H1 (cell line): ENCODE data around the gene ZNF385C. TPM values are rescaled to one million over a fixed set of nuclear protein-coding genes. Genes with fewer than 3 reads are reported as not detected.

Experiments used
- CTCF ChIA-PET: fragments of 300-600 bp; sonication (Branson Sonifier 250); formaldehyde crosslinking; loops from one replicate; lab custom pipeline; 2021; ENCODE audit not compliant: partially characterized antibody; lab: Charles Lee
- POLR2A ChIA-PET: fragments of 300-600 bp; sonication (Branson Sonifier 250); formaldehyde crosslinking; loops from one replicate; lab custom pipeline; 2021; ENCODE audit warnings: inconsistent platforms; ENCODE audit not compliant: partially characterized antibody; lab: Charles Lee
- DNase-seq, 2 experiments: peaks; one replicate each; pipeline versions ENCODE4 v3.0.0 to v3.0.0-alpha.2; 2010 to 2022; ENCODE audit warnings: low spot score in 2 of 2, low read depth in 1 of 2, mixed read lengths in 1 of 2
- FAIRE-seq: peaks from 2 replicates; lab custom pipeline; 2011; peaks lifted over from hg19 to GRCh38; lab: Jason Lieb, UNC
- H2AFZ ChIP-seq: 2 replicates; pipeline ENCODE4 v1.8.1; 2012; ENCODE audit warnings: low read length, inconsistent platforms
- H2AK5ac ChIP-seq: 2 replicates; pipeline ENCODE4 v1.6.1; 2013; ENCODE audit warnings: low read depth, low read length
- H2BK120ac ChIP-seq: replicated peaks from 2 replicates; pipeline ENCODE3; 2013; ENCODE audit warnings: low read depth, low read length, inconsistent platforms
- H2BK12ac ChIP-seq: 2 replicates; pipeline ENCODE4 v1.6.1; 2013; ENCODE audit warnings: low read depth, low read length
- H2BK15ac ChIP-seq: 2 replicates; pipeline ENCODE4 v1.6.1; 2013; ENCODE audit warnings: low read length
- H2BK20ac ChIP-seq: 2 replicates; pipeline ENCODE4 v1.6.1; 2013; ENCODE audit warnings: low read length
- H2BK5ac ChIP-seq: 2 replicates; pipeline ENCODE4 v1.6.1; 2013; ENCODE audit warnings: low read depth, low read length
- H3K14ac ChIP-seq: 2 replicates; pipeline ENCODE4 v1.6.1; 2013; ENCODE audit warnings: inconsistent platforms; ENCODE audit not compliant: insufficient read length
- H3K18ac ChIP-seq: 2 replicates; pipeline ENCODE4 v1.6.1; 2013; ENCODE audit warnings: low read length; ENCODE audit errors: extremely low read depth
- H3K23ac ChIP-seq: 2 replicates; pipeline ENCODE4 v1.6.1; 2013; ENCODE audit warnings: inconsistent platforms; ENCODE audit not compliant: insufficient read length
- H3K23me2 ChIP-seq: 2 replicates; pipeline ENCODE4 v1.6.1; 2013; ENCODE audit warnings: low read depth, low read length
- H3K27ac ChIP-seq: 2 replicates; pipeline ENCODE4 v1.6.1; 2011; ENCODE audit warnings: low read depth, low read length, inconsistent platforms
- H3K27me3 ChIP-seq, 4 experiments: replicated peaks in 1 of 4; 1 replicate in 1 of 4; 2 replicates in 3 of 4; pipeline versions ENCODE4 v1.6.1 to v1.8.1; 2011 to 2013; ENCODE audit warnings: low read length in 3 of 4, mild to moderate bottlenecking in 3 of 4, inconsistent platforms in 2 of 4, mixed read lengths in 2 of 4, moderate library complexity in 1 of 4; ENCODE audit not compliant: control insufficient read depth in 3 of 4, insufficient read depth in 3 of 4; ENCODE audit errors: extremely low read depth in 1 of 4
- H3K36me3 ChIP-seq, 4 experiments: 2 replicates each; pipeline versions ENCODE4 v1.6.1 to v1.8.1; 2011 to 2013; ENCODE audit warnings: mild to moderate bottlenecking in 4 of 4, low read length in 3 of 4, moderate library complexity in 2 of 4, control low read depth in 1 of 4, inconsistent platforms in 1 of 4; ENCODE audit not compliant: insufficient read depth in 4 of 4, control insufficient read depth in 2 of 4
- H3K4ac ChIP-seq: replicated peaks from 2 replicates; pipeline ENCODE3; 2013; ENCODE audit warnings: low read length, low read depth, mixed read lengths, inconsistent platforms; ENCODE audit not compliant: insufficient read length
- H3K4me1 ChIP-seq, 4 experiments: replicated peaks in 1 of 4; 1 replicate in 1 of 4; 2 replicates in 3 of 4; pipeline versions ENCODE4 v1.6.1 to v1.8.1; 2011 to 2013; ENCODE audit warnings: low read length in 3 of 4, inconsistent platforms in 2 of 4, mixed read lengths in 1 of 4; ENCODE audit not compliant: insufficient read depth in 4 of 4, control insufficient read depth in 3 of 4
- H3K4me2 ChIP-seq, 2 experiments: 2 replicates each; pipeline versions ENCODE4 v1.6.1 to v1.8.1; 2011 to 2013; ENCODE audit warnings: low read depth in 2 of 2, low read length in 2 of 2, control low read depth in 1 of 2, inconsistent platforms in 1 of 2, mild to moderate bottlenecking in 1 of 2; ENCODE audit not compliant: insufficient read depth in 1 of 2
- H3K4me3 ChIP-seq, 4 experiments: fragments of 200-600, 300-600 bp in 1 of 4; sonication (generic), shearing (Covaris generic), sonication (Bioruptor Twin) in 1 of 4; 2 replicates each; pipeline versions ENCODE4 v1.5.1 to v1.8.1; 2011 to 2016; ENCODE audit warnings: low read length in 4 of 4, low read depth in 3 of 4, control low read depth in 2 of 4, inconsistent platforms in 2 of 4, mild to moderate bottlenecking in 2 of 4, mixed read lengths in 1 of 4, moderate library complexity in 1 of 4; ENCODE audit not compliant: insufficient read depth in 2 of 4; ENCODE audit errors: extremely low read depth in 1 of 4
- H3K56ac ChIP-seq: replicated peaks from 2 replicates; pipeline ENCODE3; 2013; ENCODE audit warnings: low read depth, mild to moderate bottlenecking, mixed read lengths, low read length, inconsistent platforms; ENCODE audit not compliant: insufficient read length
- H3K79me1 ChIP-seq: 2 replicates; pipeline ENCODE4 v1.6.1; 2013; ENCODE audit warnings: low read depth, low read length, control low read depth
- H3K79me2 ChIP-seq, 2 experiments: 2 replicates each; pipeline versions ENCODE4 v1.6.1 to v1.8.1; 2012 to 2013; ENCODE audit warnings: low read length in 2 of 2, mild to moderate bottlenecking in 2 of 2, inconsistent platforms in 1 of 2; ENCODE audit not compliant: insufficient read depth in 2 of 2, control insufficient read depth in 1 of 2
- H3K9ac ChIP-seq, 4 experiments: replicated peaks in 1 of 4; 1 replicate in 1 of 4; 2 replicates in 3 of 4; pipeline versions ENCODE4 v1.6.1 to v1.8.1; 2011 to 2013; ENCODE audit warnings: low read depth in 3 of 4, low read length in 3 of 4, control low read depth in 2 of 4, mild to moderate bottlenecking in 2 of 4, moderate library complexity in 2 of 4, inconsistent platforms in 1 of 4; ENCODE audit errors: extremely low read depth in 1 of 4
- H3K9me3 ChIP-seq, 2 experiments: 2 replicates each; pipeline versions ENCODE4 v1.6.1 to v1.8.1; 2012 to 2013; ENCODE audit warnings: mild to moderate bottlenecking in 2 of 2, moderate library complexity in 2 of 2, control low read depth in 1 of 2, inconsistent platforms in 1 of 2, low read depth in 1 of 2, low read length in 1 of 2, mixed read lengths in 1 of 2; ENCODE audit not compliant: insufficient read depth in 2 of 2
- H4K20me1 ChIP-seq, 2 experiments: replicated peaks in 1 of 2; 2 replicates each; pipeline versions ENCODE3 to v1.8.1; 2011 to 2013; ENCODE audit warnings: inconsistent platforms in 2 of 2, low read length in 2 of 2, mild to moderate bottlenecking in 1 of 2; ENCODE audit not compliant: insufficient read depth in 2 of 2, control insufficient read depth in 1 of 2
- H4K5ac ChIP-seq: 2 replicates; pipeline ENCODE4 v1.6.1; 2013; ENCODE audit warnings: low read length, low read depth, mixed read lengths, inconsistent platforms; ENCODE audit not compliant: insufficient read length
- H4K8ac ChIP-seq: 2 replicates; pipeline ENCODE4 v1.8.0; 2013; ENCODE audit warnings: mild to moderate bottlenecking, moderate library complexity, low read length, inconsistent platforms; ENCODE audit not compliant: insufficient read depth; ENCODE audit errors: extremely low read depth
- H4K91ac ChIP-seq: replicated peaks from 2 replicates; pipeline ENCODE3; 2013; ENCODE audit warnings: low read length, mixed read lengths, inconsistent platforms; ENCODE audit not compliant: insufficient read length
- EGR1 ChIP-seq: IDR thresholded peaks from 2 replicates; pipeline ENCODE4 v1.6.1; 2011; ENCODE audit warnings: low read depth, low read length, borderline replicate concordance
- EZH2 ChIP-seq: fragments of 200-600 bp; sonication (generic); IDR thresholded peaks from 2 replicates; pipeline ENCODE4 v1.7.1; 2012; ENCODE audit warnings: low read depth, mild to moderate bottlenecking, moderate library complexity, low read length, inconsistent platforms; ENCODE audit not compliant: severe bottlenecking
- FOSL1 ChIP-seq: IDR thresholded peaks from 2 replicates; pipeline ENCODE4 v1.6.1; 2011; ENCODE audit warnings: mild to moderate bottlenecking, low read depth, low read length, moderate library complexity; ENCODE audit not compliant: insufficient read depth
- GABPA ChIP-seq: IDR thresholded peaks from 2 replicates; pipeline ENCODE4 v1.6.1; 2011; ENCODE audit warnings: mild to moderate bottlenecking, low read length, moderate library complexity, borderline replicate concordance; ENCODE audit not compliant: insufficient read depth
- GTF2F1 ChIP-seq: IDR thresholded peaks from 2 replicates; pipeline ENCODE4 v1.6.1; 2012; ENCODE audit warnings: low read depth, low read length, improper control_type of control experiment, borderline replicate concordance
- MAFK ChIP-seq: IDR thresholded peaks from 2 replicates; pipeline ENCODE4 v1.6.1; 2012; ENCODE audit warnings: low read depth, mild to moderate bottlenecking, improper control_type of control experiment, low read length
- NANOG ChIP-seq: IDR thresholded peaks from 2 replicates; pipeline ENCODE4 v1.6.1; 2011; ENCODE audit warnings: low read length, low read depth, mild to moderate bottlenecking, inconsistent platforms; ENCODE audit not compliant: insufficient read depth, poor library complexity, severe bottlenecking
- RBBP5 ChIP-seq: IDR thresholded peaks from 2 replicates; pipeline ENCODE4 v1.7.1; 2012; ENCODE audit warnings: low read depth, mild to moderate bottlenecking, inconsistent platforms, low read length, moderate library complexity, borderline replicate concordance
- SAP30 ChIP-seq: fragments of 300-600 bp; sonication (generic); IDR thresholded peaks from 2 replicates; pipeline ENCODE4 v1.7.1; 2012; ENCODE audit warnings: low read length, moderate library complexity, mild to moderate bottlenecking, inconsistent platforms; ENCODE audit not compliant: insufficient read depth, insufficient replicate concordance
- SP4 ChIP-seq: IDR thresholded peaks from 2 replicates; pipeline ENCODE4 v1.6.1; 2012; ENCODE audit warnings: low read length, inconsistent platforms
- WGBS, 2 experiments: shearing (Covaris generic) in 1 of 2; methylation state at CpG; one replicate each; pipeline versions ENCODE4 v1.1.6 to v1.1.7; 2013 to 2015; ENCODE audit warnings: low lambda C conversion rate in 2 of 2, mixed read lengths in 2 of 2, inconsistent platforms in 1 of 2, low coverage in 1 of 2, missing lambda C conversion rate in 1 of 2; ENCODE audit not compliant: insufficient replicate concordance in 2 of 2, insufficient coverage in 1 of 2, insufficient read length in 1 of 2; ENCODE audit errors: extremely low coverage in 1 of 2, missing lambda C conversion rate in 1 of 2; 5-methylcytosine and 5-hydroxymethylcytosine counted together
- polyA plus RNA-seq, 7 experiments: library from polyadenylated mRNA; depleted of rRNA in 3 of 7; stranded (reverse) in 5 of 7; unstranded in 2 of 7; fragments of >200 nt in 5 of 7; fragments of 200-250 nt in 2 of 7; gene quantifications; 1 replicate in 5 of 7; 2 replicates in 1 of 7; 4 replicates in 1 of 7; pipeline versions ENCODE4 v1.2.1 to v1.2.3, GENCODE V29; 2011 to 2013; ENCODE audit warnings: missing spikeins in 2 of 7, mixed read lengths in 2 of 7
- total RNA-seq: library from RNA; stranded (reverse); fragmentation: NEBNext Ultra II Directional; extraction: Animal tissue kit (Norgen Biotek cat#: 25700); gene quantifications from 2 replicates; pipeline ENCODE4 v1.2.1, GENCODE V29; 2021
- TF ChIP-seq, protein P1 (sequence below): IDR thresholded peaks from 2 replicates; pipeline ENCODE4 v1.6.1; 2011; ENCODE audit warnings: low read length, improper control_type of control experiment

ZNF385C gene
- total and polyA plus RNA-seq, 2 of the 8 experiments (the other 6 are each of a cell fraction or from before 2014, with no cell fraction given), result 3.9 to 6.1 TPM

DNA sequence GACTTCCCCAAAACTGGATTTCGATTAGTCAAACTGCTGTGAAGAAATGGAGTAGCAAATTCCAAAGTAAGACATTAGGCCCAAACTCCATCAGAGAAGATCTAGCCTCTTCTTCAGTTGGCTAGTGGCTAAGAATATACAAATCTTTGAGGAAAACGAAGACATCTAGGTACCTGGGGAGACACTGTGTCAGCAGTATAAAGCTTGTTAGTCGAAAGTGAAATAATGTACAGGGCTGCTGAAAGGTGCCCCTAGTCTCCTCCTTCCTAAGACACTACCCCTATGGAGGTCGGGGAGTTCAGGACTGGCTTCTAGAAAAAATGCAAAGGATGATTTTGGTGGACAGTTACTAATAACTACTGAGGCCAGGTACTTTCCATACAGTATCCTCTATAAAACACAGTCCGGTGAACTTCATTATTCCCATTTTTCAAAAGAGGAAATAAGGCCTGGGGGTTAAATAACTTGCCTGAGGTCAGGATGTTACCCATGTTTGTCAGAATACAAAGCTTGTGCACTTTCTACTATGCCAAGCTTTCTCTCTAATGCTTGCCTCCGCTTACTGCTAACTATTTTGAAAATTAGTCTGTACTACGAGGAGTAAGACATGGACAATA, 96.0 kb downstream of the ZNF385C start:
- H2BK120ac ChIP-seq, result no peak overlapping the region
- H2BK15ac ChIP-seq, result no peak overlapping the region
- H3K14ac ChIP-seq, result no peak overlapping the region
- H3K56ac ChIP-seq, result no peak overlapping the region
- no peak overlapping the region for H2BK20ac ChIP-seq
- no peak overlapping the region for H4K5ac ChIP-seq
- H3K79me2 ChIP-seq, result peaks cover 27 to 65% of the 10 kb centered on the region in 2 experiments
- no peak overlapping the region for H3K27ac ChIP-seq
- no peaks in the 10 kb centered on the region for H3K9me3 ChIP-seq
- H2BK12ac ChIP-seq, result no peak overlapping the region
- H3K4me2 ChIP-seq, result no peak overlapping the region
- no peak overlapping the region for H2AFZ ChIP-seq
- H3K4me3 ChIP-seq, result no peak overlapping the region
- no peak overlapping the region for H3K4ac ChIP-seq
- no peaks in the 10 kb centered on the region for H3K4me1 ChIP-seq
- no peaks in the 10 kb centered on the region for H3K23me2 ChIP-seq
- peaks cover 5% of the 10 kb centered on the region in 2 experiments for H4K20me1 ChIP-seq
- H3K36me3 ChIP-seq, result peaks cover 9 to 52% (median 37%) of the 10 kb centered on the region in 4 experiments
- no peaks in the 10 kb centered on the region; the same call in 1 of the 2 replicates for H3K79me1 ChIP-seq
- POLR2A ChIA-PET, result interaction anchor here (1.1 to 1.6 kb wide), 4 partner anchors 9 to 33 kb away, joined by 3 to 5 read pairs (median 4); partner anchors contain the start of genes DNAJC7 and NKIRAS2
- CTCF ChIA-PET, result interaction anchor here (0.6 to 1.8 kb wide), 6 partner anchors 15 to 1625 kb away, joined by 3 to 7 read pairs (median 3); partner anchors contain the start of genes DNAJC7 and NKIRAS2
- WGBS, 2 experiments, result 91% methylated on average over 7 of the region's 7 CpGs; no CpG with 5 or more reads in 1 of the 2 experiments
- TF ChIP-seq FOSL1 (no peak), MAFK (no peak), SP4 (no peak), NANOG (no peak), RBBP5 (no peak), SAP30 (no peak), GABPA (no peak), EZH2 (no peak), GTF2F1 (no peak), EGR1 (no peak)
- TF ChIP-seq, protein P1, sequence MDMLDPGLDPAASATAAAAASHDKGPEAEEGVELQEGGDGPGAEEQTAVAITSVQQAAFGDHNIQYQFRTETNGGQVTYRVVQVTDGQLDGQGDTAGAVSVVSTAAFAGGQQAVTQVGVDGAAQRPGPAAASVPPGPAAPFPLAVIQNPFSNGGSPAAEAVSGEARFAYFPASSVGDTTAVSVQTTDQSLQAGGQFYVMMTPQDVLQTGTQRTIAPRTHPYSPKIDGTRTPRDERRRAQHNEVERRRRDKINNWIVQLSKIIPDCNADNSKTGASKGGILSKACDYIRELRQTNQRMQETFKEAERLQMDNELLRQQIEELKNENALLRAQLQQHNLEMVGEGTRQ, result no peak
- H3K9ac ChIP-seq, result no peak overlapping the region
- DNase-seq (no peak), FAIRE-seq (no peak)
- H3K27me3 ChIP-seq, result no peaks in the 10 kb centered on the region
- H2AK5ac ChIP-seq, result no peak overlapping the region
- no peak overlapping the region for H3K23ac ChIP-seq
- H4K8ac ChIP-seq, result no peak overlapping the region
- H4K91ac ChIP-seq, result no peak overlapping the region
- no peak overlapping the region for H2BK5ac ChIP-seq
- no peak overlapping the region for H3K18ac ChIP-seq
